NCI-H128 (cell line): Measurements from ENCODE around the gene BACH1.

Source experiments
- DNase-seq: peaks from one replicate; lab custom pipeline; 2025; ENCODE audit not compliant: unreplicated experiment; lab: John Stamatoyannopoulos, UW

The BACH1 gene

DNA sequence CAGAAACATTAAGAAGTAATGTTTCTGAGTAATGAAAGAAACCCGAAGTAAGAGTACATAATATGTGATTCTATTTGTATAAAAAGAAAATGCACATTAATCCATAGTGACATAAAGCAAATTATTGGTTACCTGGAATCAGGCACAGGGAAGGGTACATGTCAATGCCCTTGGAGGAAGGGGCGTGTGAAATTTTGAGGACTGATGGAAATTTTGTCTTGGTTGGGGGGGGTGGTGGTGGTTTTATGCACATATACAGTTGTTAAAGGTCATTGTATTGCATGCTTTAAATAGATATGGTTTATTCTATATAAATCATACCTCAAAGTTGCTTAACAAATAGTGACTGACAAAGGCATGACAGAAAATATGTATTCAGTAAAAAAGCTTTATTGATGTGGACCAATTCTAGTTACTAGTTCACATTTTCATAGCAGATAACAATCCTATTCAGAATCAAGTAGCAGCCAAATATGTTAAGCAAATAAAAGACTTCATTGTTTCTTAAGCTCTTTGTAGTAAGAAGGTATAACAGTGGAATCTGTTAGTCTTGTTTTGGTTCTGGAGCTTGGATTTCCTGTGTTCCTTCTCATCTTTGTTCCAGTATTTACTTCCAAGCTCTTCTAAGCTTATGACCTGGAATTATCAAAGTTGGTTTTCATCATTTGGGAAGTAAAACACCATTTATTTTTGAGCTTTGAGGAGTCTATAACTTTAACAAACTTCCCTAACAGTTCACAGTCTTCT, 15.1 kb downstream of the BACH1 start:
- no peak for DNase-seq

- no peak for DNase-seq
These were observed 16.5 kb downstream of the BACH1 start for GRCh38 chr21:29315131-29315749.

GRCh38 chr21:29316029-29316742, 17.5 kb downstream of the BACH1 start:
- no peak for DNase-seq

- no peak for DNase-seq
These were observed 18.1 kb downstream of the BACH1 start for GRCh38 chr21:29316806-29317205.

DNA sequence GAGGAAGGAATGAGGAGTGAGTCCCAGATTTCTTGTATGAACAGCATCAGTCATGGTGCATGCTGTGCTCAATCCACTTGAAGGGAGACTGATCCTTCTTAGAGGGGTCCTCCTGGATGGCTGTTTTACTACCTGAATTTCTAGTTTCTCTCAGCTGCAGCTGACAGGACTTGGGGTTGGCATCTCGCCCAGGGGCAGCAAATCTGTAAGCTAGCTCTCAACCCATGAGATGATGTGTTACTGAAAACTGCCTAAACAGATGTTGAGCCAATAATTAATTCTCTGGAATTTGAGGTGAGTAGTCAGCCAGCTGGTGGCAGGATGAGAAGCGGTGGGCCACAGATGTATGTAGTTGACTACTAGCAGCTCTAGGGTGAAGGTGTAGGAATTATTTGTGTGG, 19.6 kb downstream of the BACH1 start:
- DNase-seq, result no peak

DNA sequence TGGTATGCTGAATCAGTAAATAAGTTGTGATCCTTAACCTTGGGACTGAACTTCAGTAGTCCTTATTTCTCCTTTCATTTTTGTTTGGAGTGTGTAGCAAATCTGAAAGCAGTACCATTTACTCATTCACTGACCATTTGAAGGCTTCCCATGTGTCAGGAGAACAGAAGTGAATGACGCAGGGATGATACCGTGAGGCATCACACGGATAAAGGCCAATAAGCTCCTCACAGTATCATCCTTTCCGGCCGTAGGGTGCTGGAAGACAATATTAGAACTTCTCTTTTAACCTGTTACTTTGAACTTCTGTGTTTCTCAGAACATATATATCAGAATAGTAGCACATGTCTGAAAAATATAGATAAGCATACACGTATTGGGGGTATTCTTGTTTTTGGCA, 21.3 kb downstream of the BACH1 start:
- no peak for DNase-seq

GRCh38 chr21:29321217-29321616, 22.5 kb downstream of the BACH1 start:
- DNase-seq, result no peak

GRCh38 chr21:29321932-29322928, 23.5 kb downstream of the BACH1 start:
- no peak for DNase-seq

- no peak for DNase-seq
These were observed 24.5 kb downstream of the BACH1 start for GRCh38 chr21:29323189-29323588.

GRCh38 chr21:29326914-29327554, 28.3 kb downstream of the BACH1 start:
- no peak for DNase-seq

- DNase-seq, result no peak
These were observed 30.7 kb downstream of the BACH1 start for GRCh38 chr21:29329406-29329805.

DNA sequence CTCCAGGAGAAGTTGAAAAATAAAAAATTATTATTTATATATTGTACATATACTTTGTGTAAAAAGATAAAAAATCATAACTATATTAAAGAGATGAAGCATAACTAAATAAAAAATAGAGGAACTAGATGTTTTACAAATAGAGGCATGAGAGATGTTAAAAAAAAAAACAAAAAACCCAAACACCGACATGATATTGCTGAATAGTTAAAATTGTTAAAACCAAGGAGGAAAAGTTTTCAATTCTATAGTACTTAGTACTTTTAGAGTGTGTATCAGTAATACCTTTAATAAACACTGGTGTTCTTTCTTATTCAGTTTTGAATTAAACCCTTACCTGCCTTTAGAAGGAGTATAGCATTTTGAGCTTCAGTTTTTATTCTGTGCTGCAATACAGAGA, 32.1 kb downstream of the BACH1 start:
- DNase-seq, result no peak

GRCh38 chr21:29332461-29333362, 34.0 kb downstream of the BACH1 start:
- no peak for DNase-seq

DNA sequence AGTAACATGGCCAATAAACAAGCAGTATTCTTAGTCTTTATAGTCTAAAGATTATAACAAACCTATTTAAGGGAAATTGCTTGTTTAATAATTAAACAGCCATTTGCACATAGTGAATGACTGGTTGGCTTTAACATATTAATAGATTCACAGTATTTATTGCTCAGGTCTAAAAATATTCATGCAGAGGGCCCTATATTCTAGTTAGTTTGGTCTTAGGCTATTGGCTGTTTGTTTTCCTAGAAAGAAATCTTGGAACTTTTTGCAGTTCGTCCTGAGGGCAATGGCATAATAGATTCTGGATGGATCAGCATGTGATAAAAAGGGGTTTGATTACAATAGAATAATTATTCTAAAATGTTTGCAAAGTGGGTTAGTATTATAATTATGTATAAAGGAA, 34.7 kb downstream of the BACH1 start:
- DNase-seq, result no peak

- no peak for DNase-seq
These were observed 36.2 kb downstream of the BACH1 start for GRCh38 chr21:29334717-29335428.

DNA sequence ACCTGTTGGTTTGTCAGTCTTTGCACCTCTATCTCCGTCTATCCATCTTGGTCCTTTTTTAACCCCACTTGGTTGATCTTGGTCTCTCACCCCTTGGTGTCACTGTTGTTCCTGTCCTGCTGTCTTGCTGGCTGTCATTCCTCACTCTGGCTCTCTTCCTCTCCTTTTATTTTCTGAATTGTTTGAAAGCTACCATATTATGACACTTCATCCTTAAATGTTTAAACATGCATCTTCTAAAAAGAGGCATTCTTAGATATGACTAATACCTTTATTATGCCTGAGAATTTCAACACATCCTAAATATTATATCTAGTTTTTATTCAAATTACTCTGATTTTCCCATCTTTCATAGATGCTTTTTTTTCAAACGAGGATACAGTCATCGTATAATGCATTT, 37.0 kb downstream of the BACH1 start:
- no peak for DNase-seq

- DNase-seq, result no peak
These were observed 39.5 kb downstream of the BACH1 start for GRCh38 chr21:29338256-29338655.

DNA sequence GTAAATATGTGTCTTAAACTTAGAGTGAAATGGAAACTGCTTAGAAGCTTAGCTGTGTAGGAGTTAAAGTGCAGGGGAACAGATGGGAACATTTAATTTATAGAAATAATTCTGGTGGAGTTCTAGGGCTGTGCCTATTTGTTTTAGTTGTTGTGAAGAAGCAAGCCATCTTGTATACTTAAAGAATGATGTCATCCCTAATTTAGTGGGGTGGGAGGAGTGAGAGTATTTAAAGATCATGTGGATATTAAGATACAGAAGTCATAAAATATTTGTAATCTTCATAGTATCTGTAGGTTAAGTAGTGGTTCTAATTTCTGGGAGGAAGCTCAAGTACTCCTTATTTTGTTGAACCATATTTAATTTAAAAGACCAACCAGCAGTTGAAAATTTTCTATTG, 41.5 kb downstream of the BACH1 start:
- DNase-seq, result no peak
